Measurements from ENCODE around the gene ZSCAN21. TPM values are rescaled to one million over a fixed set of nuclear protein-coding genes. Genes with fewer than 3 reads are reported as not detected.
A peak's percentile ranks its signal among the peaks of the same experiment; 100 is the strongest.

The ZSCAN21 gene
- total RNA-seq, 2 experiments from 2014 or later, result 5.6 to 7.9 TPM

- peaks cover 72% of the 10 kb centered on the region for H3K36me3 Mint-ChIP-seq
- H3K9me3 Mint-ChIP-seq (ENCODE audit: low read depth), result peaks cover 26% of the 10 kb centered on the region
- H3K27ac Mint-ChIP-seq, result no peak overlapping the region
- DNase-seq (no peak), ATAC-seq (no peak)
- H3K4me1 Mint-ChIP-seq, result no peaks in the 10 kb centered on the region
- CTCF ChIA-PET, result interaction anchor here (1.2 to 1.3 kb wide), 3 partner anchors 9 to 61 kb away, joined by 3 to 5 read pairs (median 3); partner anchors contain the start of gene ZNF3
- no peak overlapping the region for H3K4me3 Mint-ChIP-seq
- H3K27me3 Mint-ChIP-seq, result no peaks in the 10 kb centered on the region
These were observed 20.4 kb downstream of the ZSCAN21 start for GRCh38 chr7:100069991-100070390.

GRCh38 chr7:100071018-100071723 is 21.6 kb downstream of the ZSCAN21 start:
- CTCF ChIA-PET, result interaction anchor here (1.1 to 1.5 kb wide), 5 partner anchors 10 to 77 kb away, joined by 3 read pairs; partner anchors contain the start of gene ZNF3
- DNase-seq (no peak), ATAC-seq (no peak)
- peaks cover 26% of the 10 kb centered on the region for H3K9me3 Mint-ChIP-seq (ENCODE audit: low read depth)
- no peaks in the 10 kb centered on the region for H3K27me3 Mint-ChIP-seq
- H3K4me3 Mint-ChIP-seq, result no peak overlapping the region
- H3K4me1 Mint-ChIP-seq, result no peaks in the 10 kb centered on the region
- no peak overlapping the region for H3K27ac Mint-ChIP-seq
- H3K36me3 Mint-ChIP-seq, result peaks cover 78% of the 10 kb centered on the region

GRCh38 chr7:100072462-100072861 is 22.9 kb downstream of the ZSCAN21 start:
- no peak overlapping the region for H3K27ac Mint-ChIP-seq
- ATAC-seq, result no peak
- no peaks in the 10 kb centered on the region for H3K4me1 Mint-ChIP-seq
- CTCF ChIA-PET, result no interaction called here
- no peak for DNase-seq
- H3K27me3 Mint-ChIP-seq, result no peaks in the 10 kb centered on the region
- H3K36me3 Mint-ChIP-seq, result peaks cover 83% of the 10 kb centered on the region
- H3K4me3 Mint-ChIP-seq, result no peak overlapping the region
- peaks cover 26% of the 10 kb centered on the region for H3K9me3 Mint-ChIP-seq (ENCODE audit: low read depth)

- Mint-ChIP-seq H3K4me3 (no peak overlapping the region), H3K27ac (no peak overlapping the region), H3K27me3 (no peaks in the 10 kb centered on the region), H3K4me1 (peaks cover 8% of the 10 kb centered on the region), H3K36me3 (peaks cover 85% of the 10 kb centered on the region), H3K9me3 (ENCODE audit: low read depth) (peaks cover 26% of the 10 kb centered on the region)
- CTCF ChIA-PET, result interaction anchor here (1.4 kb wide), 1 partner anchor 80 kb away, joined by 4 read pairs; no protein-coding TSS in a partner anchor
- DNase-seq, result no peak
- no peak for ATAC-seq
These were observed 25.3 kb downstream of the ZSCAN21 start for GRCh38 chr7:100074841-100075240.

GRCh38 chr7:100075418-100075817 is 25.8 kb downstream of the ZSCAN21 start:
- H3K4me3 Mint-ChIP-seq, result no peak overlapping the region
- ATAC-seq (no peak), DNase-seq (no peak)
- H3K36me3 Mint-ChIP-seq, result peaks cover 79% of the 10 kb centered on the region
- CTCF ChIA-PET, result interaction anchor here (0.8 to 1.1 kb wide), 2 partner anchors 22 to 99 kb away, joined by 3 to 4 read pairs; partner anchors contain the start of gene AZGP1
- peaks cover 23% of the 10 kb centered on the region for H3K9me3 Mint-ChIP-seq (ENCODE audit: low read depth)
- H3K27ac Mint-ChIP-seq, result no peak overlapping the region
- no peaks in the 10 kb centered on the region for H3K27me3 Mint-ChIP-seq
- H3K4me1 Mint-ChIP-seq, result peaks cover 13% of the 10 kb centered on the region

GRCh38 chr7:100077205-100077604 is 27.6 kb downstream of the ZSCAN21 start:
- CTCF ChIA-PET, result interaction anchor here (0.9 kb wide), 1 partner anchor 25 kb away, joined by 3 read pairs; no protein-coding TSS in a partner anchor
- peaks cover 5% of the 10 kb centered on the region for H3K9me3 Mint-ChIP-seq (ENCODE audit: low read depth)
- no peak for ATAC-seq
- peaks cover 64% of the 10 kb centered on the region for H3K36me3 Mint-ChIP-seq
- no peaks in the 10 kb centered on the region for H3K27me3 Mint-ChIP-seq
- no peak for DNase-seq
- H3K27ac Mint-ChIP-seq, result no peak overlapping the region
- peaks cover 24% of the 10 kb centered on the region for H3K4me1 Mint-ChIP-seq
- no peak overlapping the region for H3K4me3 Mint-ChIP-seq

- no peaks in the 10 kb centered on the region for H3K27me3 Mint-ChIP-seq
- DNase-seq (no peak), ATAC-seq (no peak)
- no peaks in the 10 kb centered on the region for H3K9me3 Mint-ChIP-seq (ENCODE audit: low read depth)
- CTCF ChIA-PET, result interaction anchor here (1.2 kb wide), 1 partner anchor 99 kb away, joined by 3 read pairs; no protein-coding TSS in a partner anchor
- H3K36me3 Mint-ChIP-seq, result peaks cover 46% of the 10 kb centered on the region
- H3K4me1 Mint-ChIP-seq, result peaks cover 32% of the 10 kb centered on the region
- no peak overlapping the region for H3K27ac Mint-ChIP-seq
- no peak overlapping the region for H3K4me3 Mint-ChIP-seq
These were observed 29.5 kb downstream of the ZSCAN21 start for GRCh38 chr7:100079024-100079560.

GRCh38 chr7:100080907-100081534 is 31.4 kb downstream of the ZSCAN21 start:
- ATAC-seq (no peak), DNase-seq (no peak)
- Mint-ChIP-seq H3K4me3 (peak overlapping the region; percentile 88), H3K27me3 (no peaks in the 10 kb centered on the region), H3K9me3 (ENCODE audit: low read depth) (no peaks in the 10 kb centered on the region), H3K4me1 (peaks cover 32% of the 10 kb centered on the region), H3K36me3 (peaks cover 26% of the 10 kb centered on the region), H3K27ac (peak overlapping the region; percentile 82)
- CTCF ChIA-PET, result interaction anchor here (0.6 to 1.3 kb wide), 7 partner anchors 10 to 87 kb away, joined by 3 to 5 read pairs (median 3); partner anchors contain the start of genes AP4M1 and ZSCAN21

GRCh38 chr7:100081535-100082102 is 32.0 kb downstream of the ZSCAN21 start, which contains the start of gene ZNF3:
ZNF3 (minus strand) TSS chr7:100081723; CDS start chr7:100077357, 4,366 bp downstream.
- H3K36me3 Mint-ChIP-seq, result peaks cover 20% of the 10 kb centered on the region
- peak within 1 kb of the TSS; percentile 88 for H3K4me3 Mint-ChIP-seq
- H3K9me3 Mint-ChIP-seq (ENCODE audit: low read depth), result no peaks in the 10 kb centered on the region
- peaks cover 32% of the 10 kb centered on the region for H3K4me1 Mint-ChIP-seq
- ATAC-seq (peak; percentile 91), DNase-seq (peak; percentile 99)
- CTCF ChIA-PET, result interaction anchor here (0.7 to 1.4 kb wide), 20 partner anchors 10 to 695 kb away, joined by 3 to 14 read pairs (median 4); partner anchors contain the start of genes AP4M1, MBLAC1, MCM7 and ZKSCAN1
- no peaks in the 10 kb centered on the region for H3K27me3 Mint-ChIP-seq
- peak within 1 kb of the TSS; percentile 87 for H3K27ac Mint-ChIP-seq

GRCh38 chr7:100082978-100083377 is 33.4 kb downstream of the ZSCAN21 start:
- peak overlapping the region; percentile 88 for H3K4me3 Mint-ChIP-seq
- no peaks in the 10 kb centered on the region for H3K9me3 Mint-ChIP-seq (ENCODE audit: low read depth)
- ATAC-seq (no peak), DNase-seq (no peak)
- H3K36me3 Mint-ChIP-seq, result peaks cover 13% of the 10 kb centered on the region
- CTCF ChIA-PET, result interaction anchor here (0.6 to 2.0 kb wide), 25 partner anchors 8 to 362 kb away, joined by 3 to 14 read pairs (median 4); partner anchors contain the start of genes AP4M1, MBLAC1, MCM7 and ZKSCAN1
- H3K4me1 Mint-ChIP-seq, result peaks cover 35% of the 10 kb centered on the region
- peak overlapping the region; percentile 3 for H3K27ac Mint-ChIP-seq
- H3K27me3 Mint-ChIP-seq, result no peaks in the 10 kb centered on the region

GRCh38 chr7:100085515-100085914 is 35.9 kb downstream of the ZSCAN21 start:
- Mint-ChIP-seq H3K27me3 (no peaks in the 10 kb centered on the region), H3K4me3 (no peak overlapping the region), H3K4me1 (peaks cover 38% of the 10 kb centered on the region), H3K9me3 (ENCODE audit: low read depth) (no peaks in the 10 kb centered on the region), H3K27ac (no peak overlapping the region), H3K36me3 (peaks cover 6% of the 10 kb centered on the region)
- DNase-seq, result no peak
- ATAC-seq, result no peak
- CTCF ChIA-PET, result no interaction called here

- CTCF ChIA-PET, result interaction anchor here (1.1 to 3.1 kb wide), 3 partner anchors 14 to 96 kb away, joined by 3 to 18 read pairs (median 4); partner anchors contain the start of genes AP4M1 and MCM7
- H3K4me1 Mint-ChIP-seq, result peaks cover 43% of the 10 kb centered on the region
These were observed 37.6 kb downstream of the ZSCAN21 start for GRCh38 chr7:100087055-100087750.

More at GRCh38 chr7:100087055-100087750, 37.6 kb downstream of the ZSCAN21 start:
- ATAC-seq (no peak), DNase-seq (no peak)
- H3K4me3 Mint-ChIP-seq, result peak overlapping the region; percentile 20
- H3K9me3 Mint-ChIP-seq (ENCODE audit: low read depth), result no peaks in the 10 kb centered on the region
- H3K27ac Mint-ChIP-seq, result no peak overlapping the region
- H3K36me3 Mint-ChIP-seq, result peaks cover 15% of the 10 kb centered on the region
- no peaks in the 10 kb centered on the region for H3K27me3 Mint-ChIP-seq

Measured in activated CD8-positive, alpha-beta memory T cell treated with anti-CD3 and anti-CD28 coated beads, Interleukin-2, amount 10 ng/mL, durations not matched to agents 7 days and 5 days (primary cell).